Testis (tissue), 3 donors: ENCODE results near the gene SH3RF3. TPM values are rescaled to one million over a fixed set of nuclear protein-coding genes. Genes with fewer than 3 reads are reported as not detected.
A peak's percentile ranks its signal among the peaks of the same experiment; 100 is the strongest.

Experiments used
- DNase-seq: peaks from one replicate; pipeline ENCODE4 v3.0.0-alpha.2; 2019
- H3K27ac ChIP-seq, 2 donors: fragments of 200-600 bp; sonication (generic); one replicate each; pipeline ENCODE4 v1.5.1; 2019
- H3K27me3 ChIP-seq: fragments of 200-600 bp; sonication (generic); one replicate; pipeline ENCODE4 v1.5.1; 2019
- H3K36me3 ChIP-seq: fragments of 200-600 bp; sonication (generic); one replicate; pipeline ENCODE4 v1.5.1; 2017; ENCODE audit warnings: low read depth; ENCODE audit errors: missing control alignments
- H3K4me1 ChIP-seq: fragments of 200-600 bp; sonication (generic); one replicate; pipeline ENCODE4 v1.5.1; 2019
- H3K4me3 ChIP-seq, 2 donors: fragments of 200-600 bp; sonication (generic); one replicate each; pipeline ENCODE4 v1.5.1; 2017 to 2019
- H3K9me3 ChIP-seq: fragments of 200-600 bp; sonication (generic); one replicate; pipeline ENCODE4 v1.5.1; 2017
- POLR2A ChIP-seq: fragments of 450-650 bp; IDR thresholded peaks from one replicate; pipeline ENCODE4 v1.6.1; 2017; ENCODE audit warnings: antibody characterized with exemption, mild to moderate bottlenecking, moderate library complexity
- WGBS, 2 donors: methylation state at CpG; one replicate each; pipeline ENCODE4 v1.1.5; 2018; 5-methylcytosine and 5-hydroxymethylcytosine counted together
- intact Hi-C: fragments of 100-400 bp; cut with DNase I; formaldehyde crosslinking; loops from one replicate; pipeline ENCODE4 v1.15.1; 2023; ENCODE audit warnings: low total_unique reads
- polyA plus RNA-seq: library from polyadenylated mRNA; stranded (reverse); fragments of 350-450 nt; fragmentation: Illumina TruSeq; extraction: RNeasy Lipid Tissue Mini Kit (QIAGEN cat#74804); gene quantifications from one replicate; pipeline ENCODE4 v1.2.3, GENCODE V29; 2014; ENCODE audit warnings: low read depth, low replicate concordance; ENCODE audit not compliant: insufficient read depth
- total RNA-seq, 2 donors: library from RNA; depleted of rRNA; stranded (reverse); fragments of >200 nt; gene quantifications; one replicate each; pipeline ENCODE4 v1.2.3, GENCODE V29; 2016
- TF ChIP-seq, protein P1 (sequence below), 3 experiments: fragments of 450-650 bp in 2 of 3; fragments of 200-600 bp in 1 of 3; sonication (generic) in 1 of 3; IDR thresholded peaks; one replicate each; pipeline ENCODE4 v1.5.1; 2016 to 2019; ENCODE audit warnings: antibody characterized with exemption in 3 of 3, mild to moderate bottlenecking in 2 of 3, moderate library complexity in 1 of 3

Gene SH3RF3
- total and polyA plus RNA-seq, 3 donors from 2014 or later: 9.3 to 20.1 (median 16.5) TPM

DNA sequence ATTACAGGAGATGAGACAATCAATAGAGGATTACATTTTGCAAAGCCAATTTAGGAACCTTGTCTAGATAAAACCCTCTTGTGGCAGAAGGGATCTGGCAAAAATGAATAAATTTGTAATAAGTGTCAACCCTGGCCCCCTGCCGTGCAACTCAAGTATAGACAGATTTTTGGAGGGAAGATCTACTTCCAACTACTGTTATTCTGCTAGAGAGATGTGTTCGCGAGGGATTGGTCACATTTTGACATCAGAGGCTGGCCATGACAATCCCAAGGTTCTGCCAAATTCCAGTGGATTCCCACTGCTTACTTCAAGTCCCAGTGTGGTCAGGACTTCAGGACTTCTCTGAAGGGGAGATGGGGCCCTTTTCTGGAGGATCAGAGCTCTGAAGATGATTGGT is 192.6 kb downstream of the SH3RF3 start:
- no peaks in the 10 kb centered on the region for H3K36me3 ChIP-seq
- 58 to 64% methylated on average over 3 of the region's 3 CpGs for WGBS, 2 donors
- no peaks in the 10 kb centered on the region for H3K9me3 ChIP-seq
- no peaks in the 10 kb centered on the region for H3K27me3 ChIP-seq
- TF ChIP-seq POLR2A: no peak
- TF ChIP-seq, protein P1, sequence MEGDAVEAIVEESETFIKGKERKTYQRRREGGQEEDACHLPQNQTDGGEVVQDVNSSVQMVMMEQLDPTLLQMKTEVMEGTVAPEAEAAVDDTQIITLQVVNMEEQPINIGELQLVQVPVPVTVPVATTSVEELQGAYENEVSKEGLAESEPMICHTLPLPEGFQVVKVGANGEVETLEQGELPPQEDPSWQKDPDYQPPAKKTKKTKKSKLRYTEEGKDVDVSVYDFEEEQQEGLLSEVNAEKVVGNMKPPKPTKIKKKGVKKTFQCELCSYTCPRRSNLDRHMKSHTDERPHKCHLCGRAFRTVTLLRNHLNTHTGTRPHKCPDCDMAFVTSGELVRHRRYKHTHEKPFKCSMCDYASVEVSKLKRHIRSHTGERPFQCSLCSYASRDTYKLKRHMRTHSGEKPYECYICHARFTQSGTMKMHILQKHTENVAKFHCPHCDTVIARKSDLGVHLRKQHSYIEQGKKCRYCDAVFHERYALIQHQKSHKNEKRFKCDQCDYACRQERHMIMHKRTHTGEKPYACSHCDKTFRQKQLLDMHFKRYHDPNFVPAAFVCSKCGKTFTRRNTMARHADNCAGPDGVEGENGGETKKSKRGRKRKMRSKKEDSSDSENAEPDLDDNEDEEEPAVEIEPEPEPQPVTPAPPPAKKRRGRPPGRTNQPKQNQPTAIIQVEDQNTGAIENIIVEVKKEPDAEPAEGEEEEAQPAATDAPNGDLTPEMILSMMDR (IDR thresholded peaks at IDR 0.05): no peak
- no peak overlapping the region for H3K4me3 ChIP-seq
- peak overlapping the region in 1 of 2 donors; percentile 61 for H3K27ac ChIP-seq
- peaks cover 42% of the 10 kb centered on the region for H3K4me1 ChIP-seq
- intact Hi-C loops: no loop called here
- no peak for DNase-seq

DNA sequence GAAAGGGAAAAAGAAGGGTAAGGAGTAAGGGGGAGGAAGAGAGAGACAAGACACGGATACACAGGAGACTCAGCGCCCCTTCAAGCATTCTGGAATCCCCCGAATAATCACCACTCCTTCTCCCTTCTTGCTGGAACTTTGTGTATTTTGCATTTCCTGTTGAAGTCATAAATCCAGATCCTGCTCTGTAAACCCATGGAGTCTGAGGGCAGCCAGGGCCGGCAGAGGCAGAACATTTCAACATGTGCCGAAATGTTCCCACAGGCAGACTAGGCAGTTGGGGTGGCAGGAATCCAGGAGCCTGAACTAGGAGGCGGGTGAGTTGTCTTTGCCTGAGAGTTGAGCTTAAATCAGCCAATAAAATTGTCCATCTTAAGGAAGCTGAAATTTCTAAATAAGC is 193.1 kb downstream of the SH3RF3 start:
- 41 to 48% methylated on average over 6 of the region's 6 CpGs for WGBS, 2 donors
- no peak for TF ChIP-seq POLR2A
- H3K4me3 ChIP-seq: no peak overlapping the region
- H3K36me3 ChIP-seq: no peaks in the 10 kb centered on the region
- H3K27me3 ChIP-seq: no peaks in the 10 kb centered on the region
- no peaks in the 10 kb centered on the region for H3K9me3 ChIP-seq
- DNase-seq: peak; percentile 84
- intact Hi-C loops: no loop called here
- H3K27ac ChIP-seq: peak overlapping the region in 1 of 2 donors; percentile 61
- H3K4me1 ChIP-seq: peaks cover 42% of the 10 kb centered on the region

DNA sequence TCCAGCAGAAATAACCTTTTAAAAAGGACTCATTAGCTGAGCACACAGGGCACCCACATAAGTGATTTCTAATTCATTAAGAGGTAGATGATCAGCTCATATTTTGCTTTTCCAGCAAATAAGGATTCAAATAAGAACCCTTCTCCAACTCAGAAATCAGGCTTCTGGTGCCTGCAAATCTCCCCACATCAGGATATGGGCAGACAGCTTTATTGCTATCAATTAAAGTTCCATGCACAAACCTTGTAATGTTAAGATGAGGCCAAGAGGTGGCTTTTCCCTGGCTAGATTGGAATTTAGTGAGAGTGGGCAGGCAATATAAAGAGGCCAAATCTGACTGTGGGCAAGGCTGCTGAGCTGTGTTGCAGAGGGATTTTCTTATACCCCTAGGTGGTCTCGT is 193.6 kb downstream of the SH3RF3 start:
- Histone ChIP-seq H3K4me1 (peaks cover 40% of the 10 kb centered on the region), H3K27me3 (no peaks in the 10 kb centered on the region), H3K9me3 (no peaks in the 10 kb centered on the region), H3K4me3 (no peak overlapping the region), H3K27ac (no peak overlapping the region), H3K36me3 (no peaks in the 10 kb centered on the region)
- no peak for TF ChIP-seq POLR2A
- TF ChIP-seq, protein P1 (IDR thresholded peaks at IDR 0.05): no peak
- intact Hi-C loops: no loop called here
- no peak for DNase-seq
- WGBS, 2 donors: 34 to 67% methylated on average over 1 of the region's 1 CpG

DNA sequence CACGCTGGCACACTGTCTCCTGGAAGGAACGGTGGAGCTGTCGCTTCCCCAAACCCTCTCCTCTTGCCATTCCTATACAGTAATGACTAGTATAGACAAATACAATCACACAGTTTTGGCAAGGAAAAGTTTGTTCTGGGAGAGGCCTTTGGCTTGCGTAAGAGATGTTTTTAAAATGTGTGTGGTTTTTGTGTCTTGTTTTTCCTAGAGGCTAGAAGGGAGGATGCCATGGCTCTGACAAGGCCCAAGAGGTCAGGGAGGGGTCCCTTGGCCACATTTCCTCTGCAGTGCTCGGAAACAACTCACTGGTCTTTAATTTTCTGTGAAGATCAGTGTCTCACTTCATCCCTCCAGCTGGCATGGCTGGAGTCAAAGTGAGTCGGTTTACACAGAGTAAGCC is 195.9 kb downstream of the SH3RF3 start:
- WGBS, 2 donors: 47 to 51% methylated on average over 6 of the region's 6 CpGs
- TF ChIP-seq, protein P1 (IDR thresholded peaks at IDR 0.05): no peak
- no peak for TF ChIP-seq POLR2A
- Histone ChIP-seq H3K4me1 (peaks cover 27% of the 10 kb centered on the region), H3K27me3 (no peaks in the 10 kb centered on the region), H3K9me3 (no peaks in the 10 kb centered on the region), H3K4me3 (no peak overlapping the region), H3K36me3 (no peaks in the 10 kb centered on the region), H3K27ac (peak overlapping the region in 1 of 2 donors; percentile 35)
- intact Hi-C loops: no loop called here
- peak; percentile 61 for DNase-seq

DNA sequence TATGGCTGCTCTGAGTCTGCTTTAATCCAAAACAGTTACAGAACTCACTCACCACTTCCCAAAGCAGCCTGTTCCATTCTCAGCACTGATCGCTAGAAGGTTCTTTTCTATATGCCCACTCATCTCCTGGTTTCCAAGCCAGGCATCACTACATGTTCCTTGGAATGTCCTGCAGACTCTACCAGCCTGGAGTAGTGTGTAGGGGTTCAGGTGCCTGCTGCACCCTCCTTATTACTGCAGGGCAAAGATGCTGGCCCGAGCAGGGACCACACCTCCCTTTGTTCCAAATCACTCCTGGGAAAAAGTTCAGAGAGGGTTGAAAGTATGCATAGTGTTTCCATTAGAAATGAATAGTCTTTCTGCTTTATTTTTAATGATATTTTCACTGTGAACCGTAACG is 196.6 kb downstream of the SH3RF3 start:
- Histone ChIP-seq H3K27me3 (no peaks in the 10 kb centered on the region), H3K36me3 (no peaks in the 10 kb centered on the region), H3K4me1 (peaks cover 27% of the 10 kb centered on the region), H3K27ac (peak overlapping the region in 1 of 2 donors; percentile 35), H3K9me3 (no peaks in the 10 kb centered on the region), H3K4me3 (no peak overlapping the region)
- DNase-seq: no peak
- intact Hi-C loops: no loop called here
- no peak for TF ChIP-seq POLR2A
- TF ChIP-seq, protein P1 (IDR thresholded peaks at IDR 0.05): no peak
- 84 to 85% methylated on average over 4 of the region's 4 CpGs for WGBS, 2 donors
